ENCODE data around the gene ASTN1. TPM values are rescaled to one million over a fixed set of nuclear protein-coding genes. Genes with fewer than 3 reads are reported as not detected.

Gene ASTN1
- total and polyA plus RNA-seq, 9 of the 15 experiments (the other 6 are each of a cell fraction or from before 2014, with no cell fraction given) = 0.05 to 0.22 (median 0.18) TPM

DNA sequence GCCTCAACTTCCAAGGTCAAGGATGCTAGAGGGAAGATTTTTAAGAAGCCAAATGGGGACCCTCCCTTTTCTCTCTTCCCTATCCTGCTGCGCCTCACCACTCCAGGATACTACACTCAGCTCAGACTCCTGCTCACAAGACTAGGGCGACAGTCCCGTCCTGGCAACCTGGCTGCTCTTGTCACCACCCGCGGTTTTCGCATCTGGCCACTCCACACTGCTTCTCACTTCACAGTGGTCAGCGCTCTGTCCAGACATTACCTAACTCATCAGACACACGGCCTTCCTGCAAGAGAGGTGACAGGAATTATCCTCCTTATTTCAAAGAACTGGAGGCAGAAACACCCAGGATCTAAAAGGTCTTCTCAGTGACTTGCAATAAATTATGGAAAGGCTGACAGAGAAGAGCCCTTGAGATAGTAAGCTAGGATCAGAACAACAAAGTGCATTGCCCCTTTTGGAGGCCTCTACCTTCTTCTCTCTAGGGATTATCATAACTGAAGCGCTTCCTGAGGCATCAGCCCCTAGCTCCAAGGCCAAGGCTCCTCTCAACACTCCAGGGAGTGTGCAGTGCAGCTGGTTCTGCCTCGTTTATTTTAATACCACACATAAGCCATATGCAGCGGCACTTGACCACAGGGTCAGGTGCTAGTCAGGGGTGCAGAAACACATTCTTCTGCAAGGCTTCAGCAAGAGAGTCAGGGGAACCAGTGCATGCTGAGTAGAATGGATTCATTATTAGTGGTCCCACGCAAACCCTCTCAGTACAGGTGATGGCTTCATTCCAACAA is 41.9 kb downstream of the ASTN1 start:
- ATAC-seq (no peak), DNase-seq (ENCODE audit: extremely low read depth in 1 of 4, low spot score in 3 of 4) (no peak), FAIRE-seq (no peak)
- no peaks in the 10 kb centered on the region for H4K20me1 ChIP-seq (replicated peaks; ENCODE audit: control insufficient read depth, insufficient read depth, low read length)
- no peaks in the 10 kb centered on the region for H3K9me3 ChIP-seq (replicated peaks; ENCODE audit: control insufficient read depth, insufficient read depth, low read depth, low read length)
- no peak overlapping the region for H3K4me2 ChIP-seq (ENCODE audit: insufficient read depth, low read length)
- BruUV-seq (replicated peaks) = no TSS peak
- 0% methylated on average over 12 of the region's 12 CpGs for WGBS (ENCODE audit: insufficient coverage, low coverage, missing lambda C conversion rate)
- H3K9ac ChIP-seq (ENCODE audit: insufficient read depth in 1 of 2, low read depth in 2 of 2, low read length in 2 of 2) = no peak overlapping the region
- no peaks in the 10 kb centered on the region for H3K36me3 ChIP-seq (ENCODE audit: control insufficient read depth, insufficient read depth, low read length)
- no peaks in the 10 kb centered on the region for H3K27me3 ChIP-seq (ENCODE audit: control insufficient read depth in 2 of 2, insufficient read depth in 2 of 2, low read length in 2 of 2)
- H2AFZ ChIP-seq (ENCODE audit: low read depth, low read length) = no peak overlapping the region
- ChIA-PET POLR2A (no interaction called here), CTCF (ENCODE audit: low intra/inter-chr PET ratio) (interaction anchor here (0.6 kb wide), 1 partner anchor 52 kb away, joined by 3 read pairs; no protein-coding TSS in a partner anchor)
- H3K27ac ChIP-seq (ENCODE audit: extremely low read depth, low read depth, low read length) = no peak overlapping the region
- in situ Hi-C loops (cut with MboI) = no loop called here
- no peaks in the 10 kb centered on the region for H3K9me1 ChIP-seq (ENCODE audit: control insufficient read depth, insufficient read depth, low read length)
- no peak overlapping the region for H3K4me3 ChIP-seq
- intact Hi-C loops (cut with micrococcal nuclease) = no loop called here
- H3K79me2 ChIP-seq (ENCODE audit: control insufficient read depth, insufficient read depth, low read length) = no peaks in the 10 kb centered on the region
- no peak for TF ChIP-seq NR2C2 (CRISPR knock-in tag; IDR thresholded peaks at IDR 0.05)
- TF ChIP-seq NR2C2 (tag; IDR thresholded peaks at IDR 0.05) = no peak
- no peak for TF ChIP-seq ETV6 (IDR thresholded peaks at IDR 0.05; ENCODE audit: borderline replicate concordance in 1 of 2, low read depth in 2 of 2, low read length in 1 of 2)
- TF ChIP-seq ETV6 (CRISPR knock-in tag; IDR thresholded peaks at IDR 0.05; ENCODE audit: borderline replicate concordance) = no peak
- H3K4me1 ChIP-seq (replicated peaks in 1 of 2; ENCODE audit: control insufficient read depth in 2 of 2, insufficient read depth in 2 of 2, low read length in 2 of 2) = no peaks in the 10 kb centered on the region

- no peak for TF ChIP-seq NONO (IDR thresholded peaks at IDR 0.05; ENCODE audit: low read depth in 2 of 2, low read length in 1 of 2)
- TF ChIP-seq RFX1 (IDR thresholded peaks at IDR 0.05) = peak; percentile 75
- FAIRE-seq (no peak), ATAC-seq (no peak), DNase-seq (ENCODE audit: extremely low read depth in 1 of 4, low spot score in 3 of 4) (no peak)
- CTCF ChIA-PET (ENCODE audit: low intra/inter-chr PET ratio) = no interaction called here
- Histone ChIP-seq H3K27me3 (ENCODE audit: control insufficient read depth in 2 of 2, insufficient read depth in 2 of 2, low read length in 2 of 2) (no peaks in the 10 kb centered on the region), H3K4me1 (replicated peaks in 1 of 2; ENCODE audit: control insufficient read depth in 2 of 2, insufficient read depth in 2 of 2, low read length in 2 of 2) (no peaks in the 10 kb centered on the region), H3K9me3 (replicated peaks; ENCODE audit: control insufficient read depth, insufficient read depth, low read depth, low read length) (no peaks in the 10 kb centered on the region), H3K9ac (ENCODE audit: insufficient read depth in 1 of 2, low read depth in 2 of 2, low read length in 2 of 2) (no peak overlapping the region), H2AFZ (ENCODE audit: low read depth, low read length) (no peak overlapping the region), H4K20me1 (replicated peaks; ENCODE audit: control insufficient read depth, insufficient read depth, low read length) (no peaks in the 10 kb centered on the region), H3K79me2 (ENCODE audit: control insufficient read depth, insufficient read depth, low read length) (no peaks in the 10 kb centered on the region), H3K27ac (ENCODE audit: extremely low read depth, low read depth, low read length) (no peak overlapping the region), H3K4me2 (ENCODE audit: insufficient read depth, low read length) (no peak overlapping the region), H3K4me3 (no peak overlapping the region), H3K9me1 (ENCODE audit: control insufficient read depth, insufficient read depth, low read length) (no peaks in the 10 kb centered on the region), H3K36me3 (ENCODE audit: control insufficient read depth, insufficient read depth, low read length) (no peaks in the 10 kb centered on the region)
- WGBS (ENCODE audit: insufficient coverage, low coverage, missing lambda C conversion rate) = 2% methylated on average over 4 of the region's 4 CpGs
- no TSS peak for BruUV-seq (replicated peaks)
- intact Hi-C loops (cut with micrococcal nuclease) (no loop called here), in situ Hi-C loops (cut with MboI) (no loop called here)
- POLR2A ChIA-PET = no interaction called here
Observed at GRCh38 chr1:177119311-177119710, 45.2 kb downstream of the ASTN1 start.

All from K562 (cell line).